H9 (cell line): ENCODE measurements around the gene APOA4. TPM values are rescaled to one million over a fixed set of nuclear protein-coding genes. Genes with fewer than 3 reads are reported as not detected.

Experiments
- DNase-seq: peaks from one replicate; pipeline ENCODE4 v3.0.0-alpha.2; 2017
- H2AFZ ChIP-seq: one replicate; pipeline ENCODE4 v1.6.1; 2013; ENCODE audit warnings: mild to moderate bottlenecking, low read length, control low read depth, moderate library complexity
- H2AK5ac ChIP-seq: 2 replicates; pipeline ENCODE4 v1.6.1; 2013; ENCODE audit warnings: low read length, control low read depth, mixed read lengths; ENCODE audit not compliant: insufficient read length
- H2BK120ac ChIP-seq: one replicate; pipeline ENCODE4 v1.6.1; 2013; ENCODE audit warnings: low read depth, mild to moderate bottlenecking, low read length, control low read depth, inconsistent platforms; ENCODE audit not compliant: poor library complexity, severe bottlenecking
- H2BK12ac ChIP-seq: 2 replicates; pipeline ENCODE4 v1.6.1; 2013; ENCODE audit warnings: low read length, control low read depth, mixed read lengths, low read depth; ENCODE audit not compliant: insufficient read length
- H2BK15ac ChIP-seq: 2 replicates; pipeline ENCODE4 v1.6.1; 2013; ENCODE audit warnings: low read depth, low read length, control low read depth
- H2BK20ac ChIP-seq: one replicate; pipeline ENCODE4 v1.6.1; 2013; ENCODE audit warnings: low read depth, mild to moderate bottlenecking, low read length, control low read depth, inconsistent platforms; ENCODE audit not compliant: poor library complexity, severe bottlenecking
- H2BK5ac ChIP-seq: 2 replicates; pipeline ENCODE4 v1.6.1; 2013; ENCODE audit warnings: low read length, control low read depth, mixed read lengths; ENCODE audit not compliant: insufficient read length
- H3K14ac ChIP-seq: 2 replicates; pipeline ENCODE4 v1.6.1; 2013; ENCODE audit warnings: low read length, control low read depth; ENCODE audit not compliant: insufficient read depth
- H3K18ac ChIP-seq: 2 replicates; pipeline ENCODE4 v1.6.1; 2013; ENCODE audit warnings: low read depth, mild to moderate bottlenecking, mixed read lengths, low read length, control low read depth; ENCODE audit not compliant: insufficient read length
- H3K23ac ChIP-seq: 2 replicates; pipeline ENCODE4 v1.6.1; 2013; ENCODE audit warnings: low read length, control low read depth, mixed read lengths, low read depth; ENCODE audit not compliant: insufficient read length
- H3K23me2 ChIP-seq: 2 replicates; pipeline ENCODE4 v1.6.1; 2013; ENCODE audit warnings: low read depth, mild to moderate bottlenecking, mixed read lengths, low read length, control low read depth; ENCODE audit not compliant: insufficient read length, poor library complexity, severe bottlenecking
- H3K27ac ChIP-seq: 2 replicates; pipeline ENCODE4 v1.5.1; 2013; ENCODE audit warnings: low read length, control low read depth, mixed read lengths, low read depth; ENCODE audit not compliant: insufficient read length
- H3K27me3 ChIP-seq: 2 replicates; pipeline ENCODE4 v1.6.1; 2013; ENCODE audit warnings: low read length, control low read depth, inconsistent platforms; ENCODE audit not compliant: insufficient read depth
- H3K4ac ChIP-seq: 2 replicates; pipeline ENCODE4 v1.6.1; 2013; ENCODE audit warnings: low read depth, mild to moderate bottlenecking, control low read depth, inconsistent platforms, low read length, moderate library complexity
- H3K4me1 ChIP-seq: 2 replicates; pipeline ENCODE4 v1.6.1; 2013; ENCODE audit warnings: low read length, control low read depth, inconsistent platforms; ENCODE audit not compliant: insufficient read depth
- H3K4me2 ChIP-seq: 2 replicates; pipeline ENCODE4 v1.6.1; 2013; ENCODE audit warnings: low read length, control low read depth, mixed read lengths; ENCODE audit not compliant: insufficient read length, insufficient read depth
- H3K56ac ChIP-seq: 2 replicates; pipeline ENCODE4 v1.6.1; 2013; ENCODE audit warnings: low read depth, mild to moderate bottlenecking, mixed read lengths, low read length, control low read depth; ENCODE audit not compliant: insufficient read length
- H3K79me1 ChIP-seq: 2 replicates; pipeline ENCODE4 v1.6.1; 2013; ENCODE audit warnings: low read depth, mild to moderate bottlenecking, moderate library complexity, low read length, control low read depth, inconsistent platforms; ENCODE audit not compliant: insufficient read depth, poor library complexity, severe bottlenecking
- H3K79me2 ChIP-seq: 2 replicates; pipeline ENCODE4 v1.6.1; 2013; ENCODE audit warnings: low read length, control low read depth, inconsistent platforms; ENCODE audit not compliant: insufficient read depth
- H3K9ac ChIP-seq: 2 replicates; pipeline ENCODE4 v1.6.1; 2013; ENCODE audit warnings: low read length, control low read depth, mixed read lengths; ENCODE audit not compliant: insufficient read length; ENCODE audit errors: extremely low read depth
- H3K9me3 ChIP-seq: one replicate; pipeline ENCODE4 v1.6.1; 2013; ENCODE audit warnings: low read depth, low read length, inconsistent platforms; ENCODE audit not compliant: control insufficient read depth
- H3T11ph ChIP-seq: one replicate; pipeline ENCODE4 v1.6.1; 2013; ENCODE audit warnings: mild to moderate bottlenecking, low read length, control low read depth, inconsistent platforms
- H4K20me1 ChIP-seq: one replicate; pipeline ENCODE4 v1.6.1; 2013; ENCODE audit not compliant: control insufficient read depth, insufficient read length, insufficient read depth
- H4K5ac ChIP-seq: 2 replicates; pipeline ENCODE4 v1.6.1; 2013; ENCODE audit warnings: low read depth, mild to moderate bottlenecking, mixed read lengths, low read length, control low read depth; ENCODE audit not compliant: insufficient read length
- H4K8ac ChIP-seq: replicated peaks from 2 replicates; pipeline ENCODE4 v1.6.1; 2013; ENCODE audit warnings: low read length, control low read depth, mixed read lengths, low read depth; ENCODE audit not compliant: insufficient read length
- H4K91ac ChIP-seq: 2 replicates; pipeline ENCODE4 v1.6.1; 2013; ENCODE audit warnings: low read depth, mild to moderate bottlenecking, moderate library complexity, mixed read lengths, low read length, control low read depth; ENCODE audit not compliant: insufficient read length
- H3K27ac Mint-ChIP-seq, 3 experiments: 2 replicates in 2 of 3; 3 replicates in 1 of 3; pipeline ENCODE4 v1.8.0; 2020 to 2021; ENCODE audit warnings: mixed read lengths in 3 of 3, mild to moderate bottlenecking in 1 of 3, moderate library complexity in 1 of 3
- H3K27me3 Mint-ChIP-seq: 2 replicates; pipeline ENCODE4 v1.8.0; 2021; ENCODE audit warnings: low read depth, mild to moderate bottlenecking, moderate library complexity, mixed read lengths
- H3K36me3 Mint-ChIP-seq, 3 experiments: 2 replicates in 2 of 3; 3 replicates in 1 of 3; pipeline ENCODE4 v1.8.0; 2020 to 2021; ENCODE audit warnings: low read depth in 3 of 3, mixed read lengths in 3 of 3; ENCODE audit not compliant: insufficient read depth in 1 of 3
- H3K4me1 Mint-ChIP-seq, 2 experiments: 2 replicates each; pipeline ENCODE4 v1.8.0; 2020; ENCODE audit warnings: mixed read lengths in 2 of 2
- H3K4me3 Mint-ChIP-seq, 2 experiments: 2 replicates in 1 of 2; 3 replicates in 1 of 2; pipeline ENCODE4 v1.8.0; 2020 to 2021; ENCODE audit warnings: mild to moderate bottlenecking in 2 of 2, mixed read lengths in 2 of 2, moderate library complexity in 1 of 2
- H3K9me3 Mint-ChIP-seq, 2 experiments: 2 replicates in 1 of 2; 3 replicates in 1 of 2; pipeline ENCODE4 v1.8.0; 2020; ENCODE audit warnings: mild to moderate bottlenecking in 2 of 2, mixed read lengths in 2 of 2, moderate library complexity in 1 of 2
- WGBS: extraction: QIAGEN DNeasy Blood & Tissue Kit; methylation state at CpG from one replicate; pipeline ENCODE4 v1.1.7; 2013; ENCODE audit warnings: missing lambda C conversion rate, low lambda C conversion rate, mixed read lengths; ENCODE audit not compliant: insufficient read length; ENCODE audit errors: extremely low coverage; 5-methylcytosine and 5-hydroxymethylcytosine counted together
- total RNA-seq: library from RNA; stranded (reverse); gene quantifications from 2 replicates; pipeline ENCODE4 v1.2.1, GENCODE V29; 2021
- TF ChIP-seq, protein P1 (sequence below): fragments of 200-600 bp; sonication (generic); conservative IDR thresholded peaks from 3 replicates; pipeline ENCODE4 v1.8.0; 2021; ENCODE audit warnings: antibody characterized with exemption, mild to moderate bottlenecking

Gene APOA4
- total RNA-seq, 1 experiment from 2014 or later, result not detected

DNA sequence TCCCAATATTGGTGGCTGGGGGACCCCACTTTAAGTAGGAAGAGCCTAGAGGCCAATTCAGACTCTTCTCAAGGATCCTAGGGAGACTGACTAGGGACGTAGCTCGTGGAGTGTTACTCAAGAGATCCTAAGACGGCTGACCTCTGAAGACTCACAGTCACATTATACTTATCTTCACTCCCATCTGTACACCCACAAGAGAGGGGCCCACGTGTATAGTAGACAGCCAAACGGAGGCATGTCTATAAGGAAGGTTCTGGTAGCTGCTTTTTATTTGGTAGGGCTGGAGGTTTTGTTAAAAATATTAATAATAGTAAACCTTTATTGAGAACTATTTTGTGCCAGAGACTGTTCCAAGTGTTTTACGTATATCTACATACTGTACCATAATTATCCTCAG lies 37.2 kb upstream of the APOA4 start:
- H3K27me3 Mint-ChIP-seq, result no peaks in the 10 kb centered on the region
- Histone ChIP-seq H3K79me1 (no peaks in the 10 kb centered on the region), H3K4me2 (no peak overlapping the region), H3K14ac (no peak overlapping the region), H3K4me1 (no peaks in the 10 kb centered on the region), H2AK5ac (no peak overlapping the region), H3K56ac (no peak overlapping the region), H3T11ph (no peak overlapping the region), H3K9me3 (no peaks in the 10 kb centered on the region), H3K27me3 (no peaks in the 10 kb centered on the region), H4K20me1 (no peaks in the 10 kb centered on the region), H4K8ac (no peak overlapping the region), H4K91ac (no peak overlapping the region), H3K4ac (no peak overlapping the region), H2BK20ac (no peak overlapping the region), H2BK12ac (no peak overlapping the region), H3K18ac (no peak overlapping the region), H3K79me2 (no peaks in the 10 kb centered on the region), H2BK120ac (no peak overlapping the region), H3K23me2 (no peaks in the 10 kb centered on the region), H2BK15ac (no peak overlapping the region), H3K23ac (no peak overlapping the region), H2BK5ac (no peak overlapping the region), H3K27ac (no peak overlapping the region), H3K9ac (no peak overlapping the region), H4K5ac (no peak overlapping the region), H2AFZ (no peak overlapping the region)
- TF ChIP-seq, protein P1, sequence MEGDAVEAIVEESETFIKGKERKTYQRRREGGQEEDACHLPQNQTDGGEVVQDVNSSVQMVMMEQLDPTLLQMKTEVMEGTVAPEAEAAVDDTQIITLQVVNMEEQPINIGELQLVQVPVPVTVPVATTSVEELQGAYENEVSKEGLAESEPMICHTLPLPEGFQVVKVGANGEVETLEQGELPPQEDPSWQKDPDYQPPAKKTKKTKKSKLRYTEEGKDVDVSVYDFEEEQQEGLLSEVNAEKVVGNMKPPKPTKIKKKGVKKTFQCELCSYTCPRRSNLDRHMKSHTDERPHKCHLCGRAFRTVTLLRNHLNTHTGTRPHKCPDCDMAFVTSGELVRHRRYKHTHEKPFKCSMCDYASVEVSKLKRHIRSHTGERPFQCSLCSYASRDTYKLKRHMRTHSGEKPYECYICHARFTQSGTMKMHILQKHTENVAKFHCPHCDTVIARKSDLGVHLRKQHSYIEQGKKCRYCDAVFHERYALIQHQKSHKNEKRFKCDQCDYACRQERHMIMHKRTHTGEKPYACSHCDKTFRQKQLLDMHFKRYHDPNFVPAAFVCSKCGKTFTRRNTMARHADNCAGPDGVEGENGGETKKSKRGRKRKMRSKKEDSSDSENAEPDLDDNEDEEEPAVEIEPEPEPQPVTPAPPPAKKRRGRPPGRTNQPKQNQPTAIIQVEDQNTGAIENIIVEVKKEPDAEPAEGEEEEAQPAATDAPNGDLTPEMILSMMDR, result no peak
- no peaks in the 10 kb centered on the region for H3K9me3 Mint-ChIP-seq
- no CpG with 5 or more reads among the region's 6 CpGs for WGBS
- H3K4me3 Mint-ChIP-seq, result no peak overlapping the region
- H3K4me1 Mint-ChIP-seq, result no peaks in the 10 kb centered on the region
- no peak for DNase-seq
- peaks cover 18 to 72% (median 67%) of the 10 kb centered on the region in 3 experiments for H3K36me3 Mint-ChIP-seq
- no peak overlapping the region; a peak in 1 of 7 replicates for H3K27ac Mint-ChIP-seq
